NCI-H187 (cell line): ENCODE data around the gene C16orf82.

ENCODE experiments used
- DNase-seq, 2 experiments: peaks; one replicate each; lab custom pipeline; 2025; lab: John Stamatoyannopoulos, UW

C16orf82 gene

DNA sequence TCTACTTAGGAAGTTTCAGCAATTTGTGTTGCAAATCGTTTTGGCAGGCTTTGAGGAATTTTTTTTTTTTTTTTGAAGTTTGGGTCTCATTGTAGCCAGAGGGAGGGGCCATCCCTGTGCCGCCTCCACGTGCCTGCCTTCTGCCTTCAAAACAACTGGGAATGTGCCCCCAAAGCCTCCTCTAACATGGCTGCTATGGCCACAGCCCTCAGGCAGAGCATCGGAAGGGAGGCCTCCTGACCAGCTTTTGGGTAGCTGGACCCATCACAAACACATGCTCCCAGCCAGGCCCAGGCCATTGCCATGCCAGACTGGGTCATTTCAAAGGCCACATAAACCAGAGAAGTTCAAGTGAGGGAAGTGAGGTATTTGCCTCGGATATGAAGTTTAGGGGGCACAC, 21.5 kb downstream of the C16orf82 start:
- DNase-seq: no peak

DNA sequence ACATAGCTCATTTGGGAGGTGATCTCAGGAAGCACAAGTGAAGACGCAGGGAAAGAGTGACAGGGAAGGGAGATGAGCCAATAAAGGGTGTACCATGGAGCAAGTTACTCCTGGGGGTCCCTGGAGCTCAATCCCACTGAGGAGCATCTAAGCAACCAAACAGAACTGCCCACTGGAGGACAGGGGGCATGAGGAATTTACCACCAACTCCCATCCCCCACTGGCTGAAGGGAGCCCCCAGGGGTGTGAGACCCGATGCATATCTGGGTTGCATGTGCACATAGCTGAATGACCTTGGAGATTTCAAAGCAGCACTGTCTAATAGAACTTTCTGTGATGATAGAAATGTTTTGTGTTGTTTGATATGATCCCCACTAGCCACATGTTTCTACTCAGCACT, 29.6 kb downstream of the C16orf82 start:
- no peak for DNase-seq

DNA sequence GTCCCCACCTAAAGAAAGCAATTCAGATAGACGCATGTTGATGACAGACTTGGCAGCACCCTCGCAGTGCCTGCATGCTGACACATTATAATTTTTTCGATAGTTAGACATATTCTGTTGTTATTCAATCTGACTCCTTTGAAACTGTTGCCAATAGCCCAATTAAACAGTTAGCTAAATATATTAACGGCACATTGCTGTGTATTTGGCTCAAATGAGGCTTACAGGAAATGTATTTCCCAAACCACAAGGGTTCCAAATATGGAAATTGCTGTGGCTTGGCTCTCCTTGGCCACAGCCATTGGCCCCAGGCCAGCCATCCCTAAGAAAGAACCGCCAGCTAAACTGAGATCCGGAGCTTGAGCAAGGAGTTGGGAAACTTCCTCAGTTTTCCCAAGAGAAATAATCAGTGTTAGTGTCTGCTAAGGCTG, 31.1 kb downstream of the C16orf82 start:
- DNase-seq: no peak

DNA sequence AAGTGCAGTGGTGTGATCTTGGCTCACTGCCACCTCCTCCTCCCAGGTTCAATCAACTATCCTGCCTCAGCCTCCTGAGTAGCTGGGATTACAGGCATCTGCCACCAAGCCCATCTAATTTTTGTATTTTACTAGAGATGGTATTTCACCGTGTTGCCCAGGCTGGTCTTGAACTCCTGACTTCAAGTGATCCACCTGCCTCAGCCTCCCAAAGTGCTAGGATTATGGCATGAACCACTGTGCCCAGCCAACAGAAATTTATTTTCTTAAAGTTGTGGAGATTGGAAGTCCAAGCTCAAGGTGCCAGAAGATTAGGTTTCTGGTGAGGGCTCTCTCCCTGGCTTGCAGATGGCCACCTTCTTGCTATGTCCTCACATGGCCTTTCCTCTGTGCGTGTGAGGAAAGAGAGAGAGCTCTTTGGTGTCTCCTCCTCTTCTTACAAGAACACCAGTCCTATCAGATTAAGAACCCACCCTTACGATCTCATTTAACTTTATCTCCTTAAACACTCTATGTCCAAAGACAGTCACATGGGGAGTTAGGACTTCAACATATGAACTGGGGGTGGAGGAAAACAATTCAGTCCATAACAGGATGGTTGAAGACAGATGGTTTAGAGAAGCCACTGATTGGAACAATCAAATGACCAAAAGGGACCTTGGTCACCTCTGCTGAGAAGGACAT, 31.8 kb downstream of the C16orf82 start:
- DNase-seq: no peak

DNA sequence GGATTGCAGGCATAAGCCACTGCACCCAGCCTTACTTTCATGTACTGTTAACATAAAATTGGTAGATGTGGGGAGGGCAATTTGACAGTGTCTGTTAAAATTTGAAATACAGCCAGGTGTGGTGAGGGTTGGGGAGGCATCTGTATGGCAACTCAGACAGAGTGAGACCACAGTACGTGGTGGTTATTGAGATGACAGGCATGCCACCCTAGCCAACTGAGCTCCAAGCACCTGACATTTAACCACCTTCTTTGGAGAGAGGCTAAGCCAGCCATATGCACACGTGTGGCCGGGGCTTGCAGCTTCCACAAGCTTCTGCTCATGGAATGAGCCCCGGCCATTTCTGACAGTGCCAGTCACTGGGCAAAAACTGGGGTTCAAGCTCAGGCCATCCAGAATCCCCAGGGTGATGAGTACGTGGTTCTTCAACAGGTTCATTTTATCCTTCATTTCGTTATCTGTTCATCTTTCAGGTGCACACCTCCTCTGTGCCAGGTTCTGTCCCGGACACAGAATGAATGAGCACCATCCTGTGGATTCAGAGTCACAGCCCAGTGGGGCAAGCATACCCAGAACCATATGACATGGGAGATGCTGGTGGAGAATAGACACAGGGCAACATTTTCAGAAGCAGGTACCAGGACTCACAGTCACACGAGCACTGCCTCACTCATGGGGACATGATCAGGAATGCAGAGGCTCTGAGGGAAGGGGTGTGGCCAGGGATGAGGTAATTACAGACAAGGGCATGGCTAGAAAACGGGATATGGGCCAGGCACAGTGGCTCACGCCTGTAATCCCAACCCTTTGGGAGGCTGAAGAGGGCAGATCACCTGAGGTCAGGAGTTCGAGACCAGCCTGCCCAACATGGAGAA, 36.2 kb downstream of the C16orf82 start:
- no peak for DNase-seq

DNA sequence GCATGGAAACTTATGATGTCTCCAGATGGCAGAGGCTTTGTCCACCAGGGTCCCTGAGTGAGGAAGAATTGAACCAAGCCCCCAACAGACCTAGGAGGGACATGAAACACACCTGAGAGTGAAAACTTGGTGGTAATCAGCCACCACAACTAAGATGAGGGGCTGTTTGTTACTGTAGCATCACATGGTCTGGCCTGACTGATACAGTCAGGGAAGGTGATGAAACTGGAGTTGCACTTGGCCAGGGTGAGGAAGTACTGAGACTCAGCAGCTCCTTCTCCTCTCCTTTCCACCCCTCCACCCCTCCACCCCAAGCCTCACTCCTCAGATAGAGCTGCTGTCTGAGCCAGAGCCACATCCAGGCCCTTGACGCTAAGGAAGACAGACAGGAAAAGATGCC, 37.2 kb downstream of the C16orf82 start:
- no peak for DNase-seq

DNA sequence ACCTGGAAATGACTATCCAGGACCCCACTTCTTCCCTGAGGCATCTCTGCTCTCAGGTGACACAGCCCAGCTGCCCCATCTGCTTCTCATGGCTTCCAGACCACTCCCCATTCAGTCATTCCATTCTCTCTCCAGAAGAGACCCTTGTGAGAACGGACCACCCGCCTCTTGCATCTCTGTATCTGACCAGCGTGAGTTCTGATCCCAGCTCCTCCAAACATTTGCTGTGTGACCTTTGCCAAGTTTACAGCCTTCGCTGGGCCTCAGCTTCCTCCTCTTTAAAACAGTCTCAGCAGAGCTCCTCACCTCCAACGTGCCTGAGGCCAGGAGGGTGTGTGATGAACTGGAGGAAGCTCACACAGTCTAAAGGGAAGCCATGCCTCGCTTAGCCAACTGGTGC, 39.6 kb downstream of the C16orf82 start:
- no peak for DNase-seq

DNA sequence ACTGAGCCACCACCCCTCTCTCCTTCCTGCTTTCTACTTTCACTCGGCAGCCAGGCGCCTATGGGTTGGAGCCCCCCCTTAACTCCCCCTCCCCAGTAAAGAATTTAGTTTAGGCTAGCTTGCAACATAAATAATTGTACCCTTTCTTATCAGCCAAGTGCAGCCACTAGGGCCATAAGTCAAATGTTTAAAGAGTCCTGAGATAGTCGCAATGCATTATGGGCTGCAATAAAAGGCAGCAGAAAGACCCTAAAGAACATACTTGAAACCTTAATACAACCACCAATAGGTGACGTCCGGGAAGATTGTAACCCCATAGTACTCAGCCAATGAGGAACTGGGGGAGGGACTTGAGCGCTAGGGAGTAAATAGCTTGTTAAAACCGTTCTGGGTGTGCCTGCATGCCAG, 40.5 kb downstream of the C16orf82 start:
- DNase-seq: no peak

DNA sequence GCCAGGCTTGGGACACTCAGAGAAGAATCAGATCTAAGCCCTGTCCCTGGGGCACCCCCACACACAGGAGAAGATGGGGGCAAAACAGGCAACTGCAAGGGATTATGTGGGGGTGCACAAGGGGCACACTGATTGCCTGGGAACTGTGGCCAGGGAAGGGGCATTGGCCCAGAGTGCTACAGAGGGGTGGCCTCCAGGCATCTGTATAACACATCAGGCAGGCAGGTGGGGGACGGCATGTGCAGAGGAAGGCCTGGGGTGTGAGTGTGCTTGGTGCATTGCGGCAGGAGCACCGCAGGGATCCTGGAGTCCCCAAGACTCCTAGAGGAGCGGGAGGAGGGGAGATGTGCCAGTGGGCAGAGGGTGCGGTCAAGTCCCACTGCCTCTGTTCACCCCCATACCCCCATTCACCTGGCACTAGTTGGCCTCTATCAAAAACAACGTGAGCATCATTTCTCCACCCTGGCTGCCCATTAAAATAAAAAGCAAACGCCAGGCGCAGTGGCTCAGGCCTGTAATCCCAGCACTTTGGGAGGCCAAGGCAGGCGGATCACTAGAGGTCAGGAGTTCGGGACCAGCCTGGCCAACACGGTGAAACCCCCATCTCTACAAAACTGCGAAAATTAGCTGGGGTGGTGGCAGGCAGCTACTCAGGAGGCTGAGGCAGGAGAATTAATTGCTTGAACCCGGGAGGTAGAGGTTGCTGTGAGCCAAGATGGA, 41.5 kb downstream of the C16orf82 start:
- no peak for DNase-seq

DNA sequence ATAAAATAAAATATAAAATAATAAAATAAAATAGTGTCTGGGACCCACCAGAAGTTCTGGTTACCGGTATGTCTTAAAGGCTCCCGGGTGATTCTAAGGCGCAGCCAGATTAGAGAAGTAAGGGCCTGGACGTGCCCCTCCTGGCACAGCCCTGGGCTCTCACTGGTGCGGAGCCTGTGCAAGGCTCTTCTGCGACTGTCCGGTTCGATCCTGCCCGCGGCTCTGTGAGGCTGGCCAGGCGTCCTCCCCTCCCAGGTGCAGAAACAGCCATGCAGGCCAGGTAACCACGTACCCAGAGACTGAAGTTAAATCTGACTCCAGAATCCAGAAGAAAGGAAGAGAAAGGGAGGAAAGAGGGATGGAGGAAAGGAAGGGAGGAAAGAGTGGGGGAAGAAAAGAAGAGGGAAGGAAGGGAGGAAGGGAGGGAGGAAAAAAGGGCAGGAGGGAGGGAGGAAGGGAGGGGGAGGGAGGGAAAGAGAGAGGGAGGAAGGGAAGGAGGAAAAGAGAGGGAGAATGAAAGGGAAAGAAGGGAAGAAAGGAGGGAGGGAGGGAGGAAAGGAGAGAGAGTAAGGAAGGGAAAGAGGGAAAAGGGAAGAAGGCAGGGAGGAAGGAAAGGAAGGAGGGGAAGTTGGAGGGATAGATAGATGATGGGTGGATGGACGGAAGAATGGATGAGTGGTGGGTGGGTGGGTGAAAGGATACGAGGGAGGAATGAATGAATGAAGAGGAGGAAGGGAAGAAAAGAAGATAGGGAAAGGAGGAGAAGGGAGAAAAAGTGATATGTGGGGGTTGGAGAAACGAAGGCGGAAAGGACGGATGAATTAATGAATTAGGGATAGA, 42.3 kb downstream of the C16orf82 start:
- DNase-seq: no peak

DNA sequence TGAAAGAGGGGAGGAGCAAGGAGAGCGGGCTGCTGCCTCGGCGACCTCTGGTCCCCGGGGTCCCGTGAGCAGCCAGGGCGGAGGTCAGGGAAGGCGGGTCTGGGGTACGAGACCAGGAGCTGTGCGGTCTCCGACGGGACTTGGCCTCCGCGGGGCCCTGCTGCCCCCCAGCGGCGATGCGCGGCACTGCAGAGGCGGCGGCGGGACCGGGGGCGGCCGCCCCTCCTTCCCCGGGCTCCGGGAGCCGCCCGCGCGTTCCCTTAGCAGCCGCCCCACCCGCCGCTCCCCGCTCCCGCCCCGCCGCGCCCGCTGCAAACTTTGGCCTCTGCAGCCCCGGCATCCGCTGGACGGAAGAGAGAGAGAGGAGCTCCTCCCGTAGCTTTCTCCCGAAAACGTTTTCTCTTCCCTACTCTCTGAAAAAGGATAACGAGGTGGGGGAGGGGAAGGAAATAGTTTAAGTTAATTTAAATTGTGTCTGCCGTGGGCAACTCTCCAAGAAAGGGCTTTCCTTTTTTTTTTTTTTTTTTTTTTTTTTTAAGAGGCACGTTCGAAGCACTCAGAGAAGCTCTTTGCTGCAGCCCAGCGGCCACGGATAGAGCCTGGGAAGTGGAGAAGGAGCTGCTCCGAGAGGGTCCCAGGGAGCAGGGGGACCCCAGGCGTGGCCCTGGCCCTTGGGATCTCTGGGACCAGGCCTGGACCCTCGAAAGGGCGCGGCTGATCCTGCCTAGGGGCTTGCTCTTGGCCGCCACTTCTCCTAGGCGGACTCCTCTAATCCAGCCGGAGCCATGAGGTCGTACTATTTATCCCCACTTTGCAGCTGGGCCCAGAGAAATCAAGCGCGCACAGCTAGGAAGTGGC, 43.2 kb downstream of the C16orf82 start:
- DNase-seq: no peak

DNA sequence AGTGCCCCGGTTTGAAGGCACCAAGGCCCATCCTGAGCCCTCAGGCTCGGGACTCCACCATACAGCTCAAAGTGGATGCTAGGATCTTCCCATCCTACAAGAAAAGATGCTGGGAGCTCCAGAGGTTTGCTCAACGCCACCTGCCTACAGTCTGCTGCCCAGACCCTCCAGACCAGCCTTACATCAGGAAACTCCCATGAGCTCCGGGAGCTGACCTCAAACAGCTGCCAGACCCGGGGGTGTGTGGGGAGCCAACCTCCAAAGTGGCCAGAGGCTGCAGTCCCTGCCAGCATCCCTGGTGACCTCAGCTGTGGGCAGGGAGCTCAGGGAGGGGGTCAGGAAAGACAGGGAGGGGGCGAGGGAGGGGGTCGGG, 43.8 kb downstream of the C16orf82 start:
- DNase-seq: no peak

DNA sequence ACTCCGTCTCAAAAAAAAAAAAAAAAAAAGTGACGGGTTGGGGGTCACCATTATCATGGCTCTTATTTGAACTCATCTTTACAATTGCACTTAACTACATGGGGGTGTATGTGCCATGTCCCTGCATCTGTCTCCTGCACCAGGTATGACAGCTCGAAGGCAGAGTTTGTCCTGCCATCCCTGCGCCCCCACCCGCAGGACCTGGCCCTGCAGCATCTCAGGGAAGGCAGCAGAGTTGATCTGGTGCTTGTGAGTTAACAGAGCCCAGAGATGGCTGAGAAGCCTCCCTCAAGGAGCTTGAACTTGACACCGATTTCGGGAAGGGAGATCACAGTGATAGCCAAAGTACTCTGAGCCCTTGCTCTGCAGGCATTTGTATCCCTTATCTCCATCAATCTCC, 44.8 kb downstream of the C16orf82 start:
- no peak for DNase-seq

DNA sequence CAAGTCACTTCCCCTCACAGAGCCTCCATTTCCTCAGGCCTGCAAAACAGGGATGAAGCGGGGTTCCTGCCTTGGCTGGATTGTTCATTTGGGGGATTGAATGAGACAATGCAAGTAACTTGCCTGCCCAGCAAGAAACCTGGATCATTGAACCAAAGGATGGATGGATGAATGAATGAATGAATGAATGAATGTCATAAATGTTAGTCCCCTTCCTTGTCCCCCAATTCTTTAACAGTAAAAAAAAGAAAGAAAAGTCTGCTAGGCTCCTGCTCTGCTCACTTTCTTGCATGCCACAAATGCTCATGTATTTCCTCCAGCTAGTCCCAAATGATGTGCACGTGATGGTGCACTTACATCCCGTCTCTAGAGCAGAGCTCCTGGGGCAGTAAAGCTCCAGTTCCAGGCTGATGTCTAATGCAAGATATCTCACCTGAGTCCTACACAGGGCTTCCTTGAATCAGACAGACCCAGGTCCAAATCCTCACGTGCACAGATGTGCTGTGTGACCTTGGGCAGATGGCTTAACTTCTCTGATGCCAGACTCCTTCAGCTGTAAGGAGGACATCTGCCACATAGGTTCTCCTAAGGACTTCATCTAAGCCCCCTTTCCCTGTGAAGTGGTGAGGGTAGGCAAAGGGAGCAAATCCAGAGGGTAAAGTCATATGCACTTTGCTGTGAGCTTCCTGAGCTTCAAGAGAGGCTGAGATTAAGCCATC, 45.5 kb downstream of the C16orf82 start:
- no peak for DNase-seq

DNA sequence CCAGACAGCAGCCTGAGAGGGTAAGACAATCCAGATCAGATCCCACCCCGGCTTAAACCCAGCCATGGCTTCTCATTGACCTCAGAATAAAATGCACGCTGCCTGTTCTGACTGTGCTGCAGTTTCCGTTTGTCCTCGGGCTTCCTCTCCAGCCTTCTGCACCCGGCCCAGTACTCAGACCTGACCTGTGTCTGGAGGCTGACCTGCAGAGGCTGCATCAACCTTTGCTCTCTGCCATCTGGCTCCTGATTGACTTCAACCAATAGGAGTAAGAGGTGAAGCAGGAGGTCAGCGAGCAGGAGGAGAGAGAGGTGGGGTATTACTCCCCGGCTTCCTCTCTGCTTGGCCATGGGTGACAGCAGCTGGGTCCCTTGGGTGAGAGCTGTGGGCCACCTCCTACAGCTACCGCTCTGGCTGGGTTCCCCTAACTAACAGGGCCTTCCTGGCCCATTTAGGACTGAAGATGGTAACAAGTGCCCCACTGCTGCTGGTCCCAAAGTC, 46.7 kb downstream of the C16orf82 start:
- DNase-seq: no peak

DNA sequence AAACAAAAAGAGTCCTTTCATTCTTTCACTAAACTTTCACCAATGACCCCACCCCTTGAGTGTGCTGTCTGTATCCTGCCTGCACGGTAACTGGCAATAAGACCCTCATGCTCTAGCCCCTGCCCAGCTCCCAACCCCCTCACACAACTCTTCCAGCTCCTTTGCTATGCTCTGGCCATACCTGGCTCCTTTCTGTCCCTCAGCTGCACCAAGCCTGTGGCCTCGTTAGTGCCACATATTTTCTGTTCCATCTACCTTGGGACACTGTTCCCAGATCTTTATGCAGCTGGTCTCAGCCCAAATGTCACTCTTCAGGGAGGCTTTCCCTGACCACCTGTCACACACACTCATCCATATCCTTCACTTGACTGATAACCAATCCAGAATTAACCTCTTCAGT, 47.3 kb downstream of the C16orf82 start:
- DNase-seq: no peak

DNA sequence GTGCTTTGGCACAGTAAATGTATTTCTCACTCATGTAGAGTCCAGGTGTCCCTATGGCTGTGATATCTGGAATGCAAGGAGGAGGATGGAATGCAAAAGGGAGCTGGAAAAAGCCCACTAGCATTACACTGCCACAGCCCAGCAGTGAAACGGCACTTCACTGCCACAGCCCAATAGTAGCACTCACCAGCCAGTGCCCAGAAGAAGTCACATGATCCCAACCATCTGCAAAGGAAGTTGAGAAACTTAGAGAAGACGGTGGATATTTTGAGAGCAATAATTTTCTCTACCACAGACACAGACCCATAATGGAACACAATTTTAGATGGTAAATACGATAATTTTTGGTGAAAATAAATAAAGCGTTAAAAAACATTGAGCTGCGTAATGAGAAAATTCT, 51.8 kb downstream of the C16orf82 start:
- no peak for DNase-seq
